Fibroblast of lung (primary cell): ENCODE results near the gene HENMT1.
"Not testable (repeated sequence)": the region's sequence is repeated elsewhere in the genome, so short reads cannot be mapped to it uniquely, and the experiment has no call there.

Source experiments
- CTCF ChIP-seq, 2 donors: IDR thresholded peaks in 1 of 2; conservative IDR thresholded peaks in 1 of 2; 1 replicate in 1 of 2; 2 replicates in 1 of 2; pipeline ENCODE4 v1.5.1; 2011 to 2012; ENCODE audit warnings: low read length in 2 of 2, control low read depth in 1 of 2, inconsistent platforms in 1 of 2, low read depth in 1 of 2, mild to moderate bottlenecking in 1 of 2
- EZH2 ChIP-seq: IDR thresholded peaks from 2 replicates; pipeline ENCODE4 v1.5.1; 2012; ENCODE audit warnings: low read length, control low read depth, mild to moderate bottlenecking; ENCODE audit errors: missing control alignments

GRCh38 chr1:108640863-108641262 lies 20.0 kb downstream of the HENMT1 start:
- not testable (repeated sequence) for TF ChIP-seq CTCF (conservative IDR thresholded peaks at IDR 0.05 in 1 of 2, IDR thresholded peaks at IDR 0.05 in 1 of 2; ENCODE audit: low read depth in 1 of 2, low read length in 2 of 2); EZH2
